Measurements from ENCODE around the gene BRINP1.

The BRINP1 gene

GRCh38 chr9:119126040-119126439 is 243.2 kb downstream of the BRINP1 start:
- no peak for DNase-seq (ENCODE audit: low spot score)

DNA sequence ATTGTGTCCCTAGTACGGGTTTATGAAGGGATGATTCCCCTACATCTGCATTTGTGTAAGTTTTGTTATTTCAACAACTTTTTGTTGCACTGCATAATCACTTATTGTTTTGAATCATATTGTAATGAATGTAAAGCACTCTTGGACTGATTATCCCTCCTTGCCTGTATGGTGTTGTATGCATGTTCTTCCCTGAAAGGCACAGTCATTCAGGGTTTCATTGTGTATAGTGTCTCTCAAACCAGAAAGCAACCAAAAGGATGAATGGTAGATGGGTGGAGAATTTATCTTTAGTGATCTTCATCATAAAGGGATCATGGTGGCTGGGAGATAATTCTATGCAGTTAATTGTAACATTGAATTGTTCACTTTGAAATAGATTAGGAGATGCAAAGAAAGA is 247.3 kb downstream of the BRINP1 start:
- DNase-seq (ENCODE audit: low spot score), result no peak

GRCh38 chr9:119117409-119117808 is 251.8 kb downstream of the BRINP1 start:
- DNase-seq (ENCODE audit: low spot score), result no peak

All from putamen (tissue), 1 donor.